ENCODE results near the gene DCBLD2. TPM values are rescaled to one million over a fixed set of nuclear protein-coding genes. Genes with fewer than 3 reads are reported as not detected.

The DCBLD2 gene
- total RNA-seq, 1 donor from 2014 or later, result 33.9 TPM

DNA sequence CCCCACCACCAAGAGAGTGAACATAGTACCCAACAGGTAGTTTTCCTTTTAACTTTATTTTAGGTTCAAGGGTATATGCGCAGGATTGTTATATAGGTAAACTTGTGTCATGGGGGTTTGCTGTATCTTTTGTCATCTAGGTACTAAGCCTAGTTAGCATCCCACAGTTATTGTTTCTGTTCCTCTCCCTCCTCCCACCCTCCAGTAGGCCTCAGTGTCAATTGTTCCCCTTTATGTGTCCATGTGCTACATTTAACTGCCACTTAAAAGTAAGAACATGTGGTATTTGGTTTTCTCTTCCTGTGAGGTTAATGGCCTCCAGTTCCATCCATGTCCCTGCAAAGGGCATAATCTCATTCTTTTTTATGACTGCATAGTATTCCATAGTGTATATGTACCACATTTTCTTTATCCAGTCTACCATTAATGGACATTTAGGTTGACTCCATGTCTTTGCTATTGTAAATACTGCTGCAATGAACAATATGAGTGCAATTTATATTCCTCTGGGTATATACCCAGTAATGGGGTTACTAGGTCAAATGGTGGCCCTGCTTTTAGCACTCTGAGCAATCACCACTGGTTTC lies 72.2 kb downstream of the DCBLD2 start:
- H3K9me3 Mint-ChIP-seq (ENCODE audit: unreplicated experiment), result peaks cover 6% of the 10 kb centered on the region
- H3K27ac Mint-ChIP-seq (ENCODE audit: unreplicated experiment), result no peak overlapping the region
- H3K4me1 Mint-ChIP-seq (ENCODE audit: low read depth, unreplicated experiment), result peaks cover 9% of the 10 kb centered on the region
- no peak overlapping the region for H3K4me3 Mint-ChIP-seq (ENCODE audit: unreplicated experiment)
- TF ChIP-seq, protein P1, sequence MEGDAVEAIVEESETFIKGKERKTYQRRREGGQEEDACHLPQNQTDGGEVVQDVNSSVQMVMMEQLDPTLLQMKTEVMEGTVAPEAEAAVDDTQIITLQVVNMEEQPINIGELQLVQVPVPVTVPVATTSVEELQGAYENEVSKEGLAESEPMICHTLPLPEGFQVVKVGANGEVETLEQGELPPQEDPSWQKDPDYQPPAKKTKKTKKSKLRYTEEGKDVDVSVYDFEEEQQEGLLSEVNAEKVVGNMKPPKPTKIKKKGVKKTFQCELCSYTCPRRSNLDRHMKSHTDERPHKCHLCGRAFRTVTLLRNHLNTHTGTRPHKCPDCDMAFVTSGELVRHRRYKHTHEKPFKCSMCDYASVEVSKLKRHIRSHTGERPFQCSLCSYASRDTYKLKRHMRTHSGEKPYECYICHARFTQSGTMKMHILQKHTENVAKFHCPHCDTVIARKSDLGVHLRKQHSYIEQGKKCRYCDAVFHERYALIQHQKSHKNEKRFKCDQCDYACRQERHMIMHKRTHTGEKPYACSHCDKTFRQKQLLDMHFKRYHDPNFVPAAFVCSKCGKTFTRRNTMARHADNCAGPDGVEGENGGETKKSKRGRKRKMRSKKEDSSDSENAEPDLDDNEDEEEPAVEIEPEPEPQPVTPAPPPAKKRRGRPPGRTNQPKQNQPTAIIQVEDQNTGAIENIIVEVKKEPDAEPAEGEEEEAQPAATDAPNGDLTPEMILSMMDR (IDR thresholded peaks at IDR 0.05; ENCODE audit: partially characterized antibody, unreplicated experiment), result no peak
- DNase-seq, result no peak
- H3K27me3 Mint-ChIP-seq (ENCODE audit: unreplicated experiment), result peaks cover 4% of the 10 kb centered on the region
- peaks cover 16% of the 10 kb centered on the region for H3K36me3 Mint-ChIP-seq (ENCODE audit: unreplicated experiment)

DNA sequence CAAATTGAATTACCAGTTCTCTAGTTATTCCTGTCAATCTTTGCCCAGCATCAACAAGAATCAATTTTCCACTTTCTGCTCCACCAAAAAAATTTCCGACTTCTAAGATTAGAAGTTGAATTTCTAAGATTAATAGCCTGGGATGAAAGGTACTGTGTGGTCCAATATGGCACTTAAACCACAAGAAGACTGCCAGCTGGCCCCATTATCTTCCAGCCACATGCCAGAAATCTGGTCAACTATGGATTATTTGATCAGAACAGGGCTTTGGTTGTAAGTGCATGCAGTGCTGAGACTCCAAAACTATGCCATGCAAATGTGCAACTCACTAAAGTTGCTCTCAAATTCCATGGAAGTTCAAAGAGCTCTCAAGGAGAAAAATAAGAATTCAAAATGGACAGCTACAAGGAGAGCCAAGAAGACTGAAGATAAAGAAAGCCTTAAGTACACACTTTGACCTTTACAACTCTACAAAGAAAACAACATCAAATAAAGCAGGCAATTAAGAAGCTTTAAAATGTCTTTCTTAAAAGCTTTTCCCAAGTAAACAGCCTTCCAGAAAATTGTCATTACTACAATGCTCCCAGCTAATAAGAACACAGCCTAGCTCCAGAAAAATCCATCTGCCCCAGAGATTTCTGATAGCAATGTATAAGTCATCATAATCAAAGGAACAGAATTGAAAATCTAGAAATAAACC lies 74.1 kb downstream of the DCBLD2 start:
- Mint-ChIP-seq H3K4me3 (ENCODE audit: unreplicated experiment) (no peak overlapping the region), H3K27ac (ENCODE audit: unreplicated experiment) (no peak overlapping the region), H3K27me3 (ENCODE audit: unreplicated experiment) (peaks cover 4% of the 10 kb centered on the region), H3K36me3 (ENCODE audit: unreplicated experiment) (peaks cover 4% of the 10 kb centered on the region), H3K4me1 (ENCODE audit: low read depth, unreplicated experiment) (peaks cover 9% of the 10 kb centered on the region), H3K9me3 (ENCODE audit: unreplicated experiment) (peaks cover 6% of the 10 kb centered on the region)
- TF ChIP-seq, protein P1 (IDR thresholded peaks at IDR 0.05; ENCODE audit: partially characterized antibody, unreplicated experiment), result no peak
- DNase-seq, result no peak

DNA sequence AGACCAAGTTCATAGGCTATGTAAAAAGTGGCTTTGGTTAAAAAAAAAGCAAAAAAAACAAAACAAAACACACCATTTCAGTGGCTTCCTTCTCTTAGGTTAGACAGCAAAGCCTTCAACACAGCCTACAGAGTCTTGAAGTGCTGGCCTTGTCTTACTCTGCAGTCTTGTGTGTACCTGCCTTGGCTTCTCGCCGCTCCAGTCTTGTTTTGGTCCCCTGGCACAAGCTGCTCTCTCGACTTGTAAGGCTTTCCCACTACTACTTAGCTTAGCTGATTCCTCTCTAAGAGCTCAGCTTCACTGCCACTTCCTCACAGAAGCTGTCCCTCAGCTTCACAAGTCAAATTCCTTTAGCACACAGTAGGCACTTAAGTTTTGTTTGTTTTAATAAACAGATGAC lies 75.4 kb downstream of the DCBLD2 start:
- TF ChIP-seq, protein P1 (IDR thresholded peaks at IDR 0.05; ENCODE audit: partially characterized antibody, unreplicated experiment), result no peak
- Mint-ChIP-seq H3K27ac (ENCODE audit: unreplicated experiment) (no peak overlapping the region), H3K36me3 (ENCODE audit: unreplicated experiment) (no peaks in the 10 kb centered on the region), H3K4me3 (ENCODE audit: unreplicated experiment) (no peak overlapping the region), H3K4me1 (ENCODE audit: low read depth, unreplicated experiment) (peaks cover 9% of the 10 kb centered on the region), H3K27me3 (ENCODE audit: unreplicated experiment) (peaks cover 4% of the 10 kb centered on the region), H3K9me3 (ENCODE audit: unreplicated experiment) (peaks cover 4% of the 10 kb centered on the region)
- no peak for DNase-seq

DNA sequence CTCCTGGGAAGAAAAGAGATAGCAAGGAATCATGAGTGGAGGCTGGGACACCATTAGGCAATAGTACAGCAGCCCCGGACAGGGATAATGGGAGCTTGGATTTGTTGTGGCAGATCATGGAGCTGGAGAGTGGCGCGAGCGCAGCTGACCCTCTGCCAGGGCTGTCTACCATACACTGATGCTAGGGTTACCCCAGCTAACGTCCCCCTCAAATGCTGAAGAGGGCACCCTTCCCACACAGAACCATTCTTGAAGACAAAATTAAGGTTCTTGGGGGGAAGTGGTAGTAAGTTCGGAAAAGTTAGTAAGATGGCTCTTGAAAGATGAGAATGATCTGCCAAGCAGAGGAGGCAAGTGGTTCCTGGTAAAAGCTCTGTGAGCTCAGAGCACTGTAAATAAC lies 77.2 kb downstream of the DCBLD2 start:
- H3K4me3 Mint-ChIP-seq (ENCODE audit: unreplicated experiment), result no peak overlapping the region
- peaks cover 9% of the 10 kb centered on the region for H3K4me1 Mint-ChIP-seq (ENCODE audit: low read depth, unreplicated experiment)
- no peaks in the 10 kb centered on the region for H3K9me3 Mint-ChIP-seq (ENCODE audit: unreplicated experiment)
- DNase-seq, result no peak
- peaks cover 4% of the 10 kb centered on the region for H3K27me3 Mint-ChIP-seq (ENCODE audit: unreplicated experiment)
- no peak overlapping the region for H3K27ac Mint-ChIP-seq (ENCODE audit: unreplicated experiment)
- H3K36me3 Mint-ChIP-seq (ENCODE audit: unreplicated experiment), result no peaks in the 10 kb centered on the region
- TF ChIP-seq, protein P1 (IDR thresholded peaks at IDR 0.05; ENCODE audit: partially characterized antibody, unreplicated experiment), result no peak

DNA sequence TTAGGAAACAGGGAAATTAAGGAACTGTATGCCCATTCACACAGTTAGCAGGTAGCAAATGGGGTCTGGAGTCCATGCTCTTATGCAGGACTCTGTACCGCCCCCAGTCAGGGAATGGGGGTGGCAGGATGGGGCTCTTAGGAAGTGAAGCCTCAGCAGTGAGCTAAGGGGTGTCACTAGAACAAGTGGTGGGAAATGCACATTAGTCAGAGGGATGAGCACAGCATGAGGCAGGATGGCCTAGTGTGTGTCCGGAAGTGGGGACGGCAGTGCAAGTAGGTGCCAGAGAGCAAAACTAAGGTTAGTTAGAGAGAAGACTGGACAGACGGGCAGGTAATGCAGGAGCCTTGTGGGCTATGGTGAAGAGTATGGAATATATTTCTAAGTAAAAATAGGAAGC lies 77.7 kb downstream of the DCBLD2 start:
- TF ChIP-seq, protein P1 (IDR thresholded peaks at IDR 0.05; ENCODE audit: partially characterized antibody, unreplicated experiment), result no peak
- Mint-ChIP-seq H3K9me3 (ENCODE audit: unreplicated experiment) (no peaks in the 10 kb centered on the region), H3K27ac (ENCODE audit: unreplicated experiment) (no peak overlapping the region), H3K27me3 (ENCODE audit: unreplicated experiment) (peaks cover 4% of the 10 kb centered on the region), H3K4me3 (ENCODE audit: unreplicated experiment) (no peak overlapping the region), H3K36me3 (ENCODE audit: unreplicated experiment) (no peaks in the 10 kb centered on the region), H3K4me1 (ENCODE audit: low read depth, unreplicated experiment) (peaks cover 9% of the 10 kb centered on the region)
- no peak for DNase-seq

Measured in glutamatergic neuron (in vitro differentiated cells).